Spleen (tissue), 11 donors: Measurements from ENCODE around the gene KLF15. TPM values are rescaled to one million over a fixed set of nuclear protein-coding genes. Genes with fewer than 3 reads are reported as not detected.
A peak's percentile ranks its signal among the peaks of the same experiment; 100 is the strongest.

Experiments
- DNase-seq: peaks from one replicate; pipeline ENCODE4 v3.0.0-alpha.2; 2020
- H3K27ac ChIP-seq, 8 donors: fragments of 200-600 bp; sonication (generic) in 7 of 8; 1 replicate in 4 of 8; 2 replicates in 4 of 8; pipeline versions ENCODE4 v1.5.0 to v1.8.0; 2016 to 2021; ENCODE audit warnings: inconsistent platforms in 4 of 8, mild to moderate bottlenecking in 4 of 8, moderate library complexity in 1 of 8
- H3K27me3 ChIP-seq, 7 donors: fragments of 200-600 bp; sonication (generic) in 6 of 7; replicated peaks in 1 of 7; 1 replicate in 4 of 7; 2 replicates in 3 of 7; pipeline versions ENCODE4 v1.5.0 to v1.8.0; 2016 to 2021; ENCODE audit warnings: inconsistent platforms in 3 of 7, mild to moderate bottlenecking in 1 of 7
- H3K36me3 ChIP-seq, 6 donors: fragments of 200-600 bp; sonication (generic) in 5 of 6; 1 replicate in 4 of 6; 2 replicates in 2 of 6; pipeline versions ENCODE4 v1.5.0 to v1.8.0; 2016 to 2021; ENCODE audit warnings: inconsistent platforms in 2 of 6
- H3K4me1 ChIP-seq, 6 donors: fragments of 200-600 bp; sonication (generic) in 5 of 6; 1 replicate in 3 of 6; 2 replicates in 3 of 6; pipeline versions ENCODE4 v1.5.0 to v1.8.0; 2016 to 2021; ENCODE audit warnings: inconsistent platforms in 3 of 6
- H3K4me3 ChIP-seq, 8 donors: fragments of 200-600 bp; sonication (generic) in 7 of 8; 1 replicate in 4 of 8; 2 replicates in 4 of 8; pipeline versions ENCODE4 v1.5.0 to v1.8.0; 2016 to 2021; ENCODE audit warnings: inconsistent platforms in 4 of 8, mild to moderate bottlenecking in 4 of 8, moderate library complexity in 2 of 8
- H3K9me3 ChIP-seq, 8 donors: fragments of 200-600 bp; sonication (generic) in 7 of 8; 1 replicate in 4 of 8; 2 replicates in 4 of 8; pipeline versions ENCODE4 v1.5.0 to v1.8.0; 2016 to 2021; ENCODE audit warnings: inconsistent platforms in 4 of 8
- CTCF ChIP-seq, 11 experiments: fragments of 200-600 bp in 7 of 11; fragments of 450-650 bp in 4 of 11; sonication (generic) in 4 of 11; IDR thresholded peaks in 8 of 11; conservative IDR thresholded peaks in 3 of 11; 1 replicate in 7 of 11; 2 replicates in 4 of 11; pipeline versions ENCODE4 v1.4.0 to v1.8.0; 2016 to 2021; ENCODE audit warnings: antibody characterized with exemption in 11 of 11, inconsistent platforms in 4 of 11, mild to moderate bottlenecking in 1 of 11
- POLR2A ChIP-seq, 3 donors: fragments of 450-650 bp; IDR thresholded peaks; one replicate each; pipeline ENCODE4 v1.5.1; 2017; ENCODE audit warnings: antibody characterized with exemption in 3 of 3, mild to moderate bottlenecking in 1 of 3
- POLR2AphosphoS5 ChIP-seq, 3 donors: sonication (generic); formaldehyde crosslinking; IDR thresholded peaks; one replicate each; pipeline ENCODE4 v1.5.1; 2017; ENCODE audit warnings: antibody characterized with exemption in 3 of 3
- WGBS, 5 donors: extraction: QIAGEN DNeasy Blood & Tissue Kit in 3 of 5; methylation state at CpG; one replicate each; pipeline versions ENCODE4 v1.1.5 to v1.1.7; 2013 to 2018; 5-methylcytosine and 5-hydroxymethylcytosine counted together
- intact Hi-C: fragments of 100-400 bp; cut with DNase I; formaldehyde crosslinking; loops from one replicate; pipeline ENCODE4 v1.15.0; 2023; ENCODE audit warnings: low total_unique reads
- polyA plus RNA-seq, 3 donors: library from polyadenylated mRNA; stranded (reverse); fragments of 200-250 nt; gene quantifications; one replicate each; pipeline ENCODE4 v1.2.1, GENCODE V29; 2013
- total RNA-seq, 7 donors: library from RNA; depleted of rRNA in 3 of 7; stranded (reverse); fragments of >200 nt in 3 of 7; fragmentation: NEBNext Ultra II Directional in 4 of 7; extraction: Animal tissue kit (Norgen Biotek cat#: 25700) in 4 of 7; gene quantifications; one replicate each; pipeline versions ENCODE4 v1.1.0 to v1.2.1, GENCODE V29; 2016 to 2021
- donor health status: healthy with polysubstance abuse.
- donor health status: DM: no; HTN: no; CAD: no; lungs with moderate emphysema.
- donor health status: DM: no; HTN: no; CAD: no.
- donor health status: Bipolar disorder and iron deficiency.
- donor health status: healthy.
- donor health status: DM: no; HTN: no; CAD: no.
- donor health status: DM: yes; HTN: yes; CAD: no.

KLF15 gene
- total and polyA plus RNA-seq, 10 donors = 0.57 to 9.5 (median 3.3) TPM

DNA sequence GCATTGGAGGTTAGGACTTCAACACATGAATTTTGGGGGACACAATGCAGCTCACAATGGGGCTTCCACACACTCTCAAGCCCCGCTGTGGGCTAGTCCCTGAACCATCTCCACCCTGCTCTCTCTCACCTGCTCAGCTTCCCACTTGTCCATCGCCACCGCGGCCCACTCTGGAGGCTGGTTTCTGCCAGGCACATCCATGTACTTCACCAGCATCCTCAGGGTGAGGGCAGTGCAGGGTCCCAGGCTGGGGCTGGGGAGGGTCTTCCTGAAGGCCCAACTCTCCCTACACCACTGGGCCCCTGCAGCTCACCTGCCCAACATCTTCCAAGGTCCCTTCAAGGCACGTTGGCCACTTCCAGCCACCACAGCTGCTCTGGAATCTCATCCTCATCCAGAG is 46.4 kb downstream of the KLF15 start:
- H3K4me1 ChIP-seq = no peaks in the 10 kb centered on the region
- H3K27me3 ChIP-seq = peaks cover 0 to 5% (median 0%) of the 10 kb centered on the region in 7 donors
- DNase-seq = peak; percentile 74
- no peaks in the 10 kb centered on the region for H3K36me3 ChIP-seq
- H3K4me3 ChIP-seq = no peak overlapping the region
- intact Hi-C loops = no loop called here
- H3K27ac ChIP-seq = no peak overlapping the region
- WGBS, 5 donors = 71 to 85% (median 78%) methylated on average over 5 of the region's 5 CpGs
- peaks cover 0 to 7% (median 0%) of the 10 kb centered on the region in 8 donors for H3K9me3 ChIP-seq
- TF ChIP-seq POLR2A (IDR thresholded peaks at IDR 0.05) (no peak), CTCF (IDR thresholded peaks at IDR 0.05 in 8 of 11, conservative IDR thresholded peaks at IDR 0.05 in 3 of 11) (no peak), POLR2AphosphoS5 (IDR thresholded peaks at IDR 0.05) (no peak)

GRCh38 chr3:126309861-126310655 is 47.1 kb downstream of the KLF15 start:
- WGBS, 5 donors = 87 to 92% (median 90%) methylated on average over 12 of the region's 12 CpGs

DNA sequence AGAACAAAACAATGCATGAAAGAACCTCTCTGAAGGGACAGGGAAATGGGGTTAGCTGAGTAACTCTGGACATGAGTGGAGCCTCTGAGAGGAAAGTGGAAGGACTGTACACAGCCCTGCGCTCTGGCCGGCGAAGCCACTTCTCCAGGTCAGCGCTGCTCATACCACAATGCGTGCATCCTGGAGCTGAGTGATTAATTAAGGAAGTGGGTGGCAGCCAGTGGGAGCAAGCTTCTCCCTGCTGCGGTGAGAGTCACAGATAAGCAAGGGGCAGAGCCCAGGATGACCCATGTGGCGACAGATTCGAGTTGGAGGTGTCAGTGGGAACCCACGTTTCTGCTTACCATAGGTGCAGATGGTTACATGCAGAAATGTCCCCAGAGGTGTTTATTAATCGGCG is 48.0 kb downstream of the KLF15 start:
- peak; percentile 45 for DNase-seq
- no peak overlapping the region for H3K27ac ChIP-seq
- H3K27me3 ChIP-seq = peaks cover 0 to 5% (median 0%) of the 10 kb centered on the region in 7 donors
- intact Hi-C loops = no loop called here
- 30 to 46% (median 36%) methylated on average over 11 of the region's 11 CpGs for WGBS, 5 donors
- TF ChIP-seq CTCF (IDR thresholded peaks at IDR 0.05 in 8 of 11, conservative IDR thresholded peaks at IDR 0.05 in 3 of 11) = no peak
- TF ChIP-seq POLR2A (IDR thresholded peaks at IDR 0.05) = no peak
- TF ChIP-seq POLR2AphosphoS5 (IDR thresholded peaks at IDR 0.05) = no peak
- no peaks in the 10 kb centered on the region for H3K4me1 ChIP-seq
- H3K4me3 ChIP-seq = no peak overlapping the region
- H3K9me3 ChIP-seq = peaks cover 0 to 15% (median 4%) of the 10 kb centered on the region in 8 donors
- no peaks in the 10 kb centered on the region for H3K36me3 ChIP-seq

More at GRCh38 chr3:126309861-126310655, 47.1 kb downstream of the KLF15 start:
- Histone ChIP-seq H3K36me3 (no peaks in the 10 kb centered on the region), H3K4me1 (no peaks in the 10 kb centered on the region), H3K9me3 (peaks cover 0 to 7% (median 0%) of the 10 kb centered on the region in 8 donors), H3K27ac (no peak overlapping the region), H3K27me3 (peaks cover 0 to 5% (median 0%) of the 10 kb centered on the region in 7 donors), H3K4me3 (no peak overlapping the region)
- TF ChIP-seq POLR2AphosphoS5 (IDR thresholded peaks at IDR 0.05) (no peak), CTCF (IDR thresholded peaks at IDR 0.05 in 8 of 11, conservative IDR thresholded peaks at IDR 0.05 in 3 of 11) (no peak), POLR2A (IDR thresholded peaks at IDR 0.05) (no peak)
- peak; percentile 42 for DNase-seq
- intact Hi-C loops = no loop called here

DNA sequence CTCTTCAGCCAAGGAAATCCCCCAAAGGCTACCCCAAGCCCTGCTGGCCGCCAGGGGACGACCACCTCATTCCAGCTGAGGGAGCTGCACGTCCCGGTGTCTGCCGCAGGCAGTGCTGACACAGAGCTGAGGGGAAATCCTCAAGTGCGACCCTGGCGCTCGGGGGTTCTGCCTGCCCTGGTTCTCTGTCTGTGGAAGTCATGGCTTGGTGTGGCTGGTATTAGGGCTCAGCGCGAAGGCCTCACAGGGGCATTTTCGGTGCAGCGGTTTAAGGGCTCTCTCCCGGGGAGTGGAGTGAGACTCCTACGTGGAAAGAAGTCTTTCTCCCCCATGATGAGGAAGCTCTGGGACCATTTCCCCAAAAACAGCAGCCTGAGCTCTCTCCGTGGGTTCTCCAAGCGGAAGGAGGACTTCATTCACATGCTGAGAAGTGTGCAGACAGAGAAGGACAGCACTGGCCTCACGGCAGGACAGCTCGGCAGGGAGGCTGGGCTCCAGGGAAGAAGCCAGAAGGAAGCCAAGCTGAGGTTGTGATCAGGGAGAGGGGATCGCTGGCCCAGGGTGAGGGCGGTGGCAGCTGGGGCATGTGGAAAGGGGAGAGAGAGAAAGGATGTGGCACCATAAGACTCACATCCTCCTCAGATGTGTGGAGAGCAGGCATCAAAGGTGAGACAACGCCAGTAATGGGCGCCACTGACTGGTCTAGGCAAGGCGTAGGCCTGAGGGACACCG is 48.6 kb downstream of the KLF15 start:
- Histone ChIP-seq H3K27me3 (peaks cover 0 to 5% (median 0%) of the 10 kb centered on the region in 7 donors), H3K36me3 (no peaks in the 10 kb centered on the region), H3K27ac (no peak overlapping the region), H3K4me3 (no peak overlapping the region), H3K4me1 (no peaks in the 10 kb centered on the region), H3K9me3 (peaks cover 0 to 21% (median 10%) of the 10 kb centered on the region in 8 donors)
- TF ChIP-seq POLR2A (IDR thresholded peaks at IDR 0.05) (no peak), POLR2AphosphoS5 (IDR thresholded peaks at IDR 0.05) (no peak), CTCF (IDR thresholded peaks at IDR 0.05 in 8 of 11, conservative IDR thresholded peaks at IDR 0.05 in 3 of 11) (no peak)
- intact Hi-C loops = no loop called here
- 91 to 95% (median 93%) methylated on average over 17 to 24 of the region's 24 CpGs for WGBS, 5 donors
- peak; percentile 54 for DNase-seq
